K562 (cell line): ENCODE measurements around the gene ARMC9. TPM values are rescaled to one million over a fixed set of nuclear protein-coding genes. Genes with fewer than 3 reads are reported as not detected.

Experiments used
- ATAC-seq: fragments of 200-7000 bp; cut with Tn5 transposase; 3 replicates; pipeline ENCODE4 v1.9.1; 2020; ENCODE audit warnings: moderate library complexity
- BruUV-seq: library from RNA; stranded (reverse); fragments of 400-500 nt; replicated peaks from 2 replicates; lab custom pipeline; 2021; lab: Mats Ljungman, UMichigan
- CTCF ChIA-PET: fragments of 300-600 bp; formaldehyde crosslinking; extraction: SDS; loops from one replicate; lab custom pipeline; 2021; ENCODE audit warnings: low intra/inter-chr PET ratio; lab: Yijun Ruan, JAX
- POLR2A ChIA-PET: fragments of 300-600, 350-650 bp; sonication (Branson Sonifier 250); formaldehyde crosslinking; extraction: SDS; loops from one replicate; lab custom pipeline; 2021; ENCODE audit warnings: antibody characterized with exemption, inconsistent platforms; lab: Yijun Ruan, JAX
- DNase-seq, 4 experiments: peaks; one replicate each; pipeline versions ENCODE4 v3.0.0 to v3.0.0-alpha.2; 2011 to 2018; ENCODE audit warnings: low spot score in 3 of 4, mixed read lengths in 3 of 4; ENCODE audit errors: extremely low read depth in 1 of 4
- FAIRE-seq: peaks from 2 replicates; lab custom pipeline; 2011; peaks lifted over from hg19 to GRCh38; lab: Jason Lieb, UNC
- H2AFZ ChIP-seq: 2 replicates; pipeline ENCODE4 v1.6.0; 2011; ENCODE audit warnings: low read depth, low read length, control low read depth, inconsistent platforms
- H3K27ac ChIP-seq: fragments of 200-600 bp; 3 replicates; pipeline ENCODE4 v1.8.0; 2011; ENCODE audit warnings: low read depth, mild to moderate bottlenecking, control low read depth, inconsistent platforms, low read length, moderate library complexity, mixed read lengths; ENCODE audit errors: extremely low read depth
- H3K27me3 ChIP-seq, 2 experiments: fragments of 300-600 bp in 1 of 2; 2 replicates in 1 of 2; 3 replicates in 1 of 2; pipeline versions ENCODE4 v1.6.0 to v1.8.0; 2011; ENCODE audit warnings: inconsistent platforms in 2 of 2, low read length in 2 of 2, mild to moderate bottlenecking in 1 of 2, mixed read lengths in 1 of 2, moderate library complexity in 1 of 2; ENCODE audit not compliant: control insufficient read depth in 2 of 2, insufficient read depth in 2 of 2
- H3K36me3 ChIP-seq: fragments of 300-600 bp; 3 replicates; pipeline ENCODE4 v1.8.0; 2011; ENCODE audit warnings: mild to moderate bottlenecking, low read length, inconsistent platforms; ENCODE audit not compliant: control insufficient read depth, insufficient read depth
- H3K4me1 ChIP-seq, 2 experiments: fragments of 200-600 bp in 1 of 2; replicated peaks in 1 of 2; 2 replicates in 1 of 2; 3 replicates in 1 of 2; pipeline versions ENCODE4 v1.5.1 to v1.8.0; 2011; ENCODE audit warnings: inconsistent platforms in 2 of 2, low read length in 2 of 2, mild to moderate bottlenecking in 1 of 2, mixed read lengths in 1 of 2, moderate library complexity in 1 of 2; ENCODE audit not compliant: control insufficient read depth in 2 of 2, insufficient read depth in 2 of 2
- H3K4me2 ChIP-seq: 2 replicates; pipeline ENCODE4 v1.6.1; 2011; ENCODE audit warnings: low read length, control low read depth, inconsistent platforms, mixed read lengths; ENCODE audit not compliant: insufficient read depth
- H3K4me3 ChIP-seq: fragments of 200-600 bp; sonication (generic), shearing (Covaris generic); 2 replicates; pipeline ENCODE4 v1.5.1; 2016; ENCODE audit warnings: control low read depth, inconsistent platforms
- H3K79me2 ChIP-seq: fragments of 200-600 bp; 3 replicates; pipeline ENCODE4 v1.8.0; 2011; ENCODE audit warnings: low read length, inconsistent platforms; ENCODE audit not compliant: control insufficient read depth, insufficient read depth
- H3K9ac ChIP-seq, 2 experiments: 2 replicates each; pipeline versions ENCODE4 v1.6.0 to v1.6.1; 2011; ENCODE audit warnings: low read depth in 2 of 2, low read length in 2 of 2, control low read depth in 1 of 2, inconsistent platforms in 1 of 2, mild to moderate bottlenecking in 1 of 2, mixed read lengths in 1 of 2; ENCODE audit not compliant: insufficient read depth in 1 of 2
- H3K9me1 ChIP-seq: one replicate; pipeline ENCODE4 v1.6.0; 2011; ENCODE audit warnings: inconsistent platforms, mild to moderate bottlenecking, low read length, moderate library complexity; ENCODE audit not compliant: control insufficient read depth, insufficient read depth
- H3K9me3 ChIP-seq: replicated peaks from 2 replicates; pipeline ENCODE4 v1.5.1; 2011; ENCODE audit warnings: low read depth, low read length, inconsistent platforms; ENCODE audit not compliant: control insufficient read depth, insufficient read depth
- H4K20me1 ChIP-seq: replicated peaks from 2 replicates; pipeline ENCODE4 v1.6.1; 2011; ENCODE audit warnings: low read length, inconsistent platforms, mixed read lengths; ENCODE audit not compliant: control insufficient read depth, insufficient read depth
- ASH1L ChIP-seq: fragments of 450-650 bp; IDR thresholded peaks from 2 replicates; pipeline ENCODE4 v1.6.1; 2018; ENCODE audit warnings: borderline replicate concordance, mild to moderate bottlenecking, low read depth; ENCODE audit not compliant: partially characterized antibody
- ERF ChIP-seq: fragments of 450-650 bp; formaldehyde crosslinking; IDR thresholded peaks from 2 replicates; pipeline ENCODE4 v1.4.0; 2020; ENCODE audit warnings: mild to moderate bottlenecking, mixed read lengths
- FOXK1 ChIP-seq: sonication (generic); formaldehyde crosslinking; IDR thresholded peaks from 2 replicates; pipeline ENCODE4 v1.8.0; 2022; ENCODE audit warnings: missing genetic modification reagents, mild to moderate bottlenecking, borderline replicate concordance
- NFE2 ChIP-seq: IDR thresholded peaks from 2 replicates; pipeline ENCODE4 v1.6.1; 2014; ENCODE audit warnings: antibody characterized with exemption, low read depth
- NR4A1 ChIP-seq, 2 experiments: fragments of 250-450 bp in 1 of 2; fragments of 450-650 bp in 1 of 2; sonication (Bioruptor Pico) in 1 of 2; IDR thresholded peaks; 2 replicates each; pipeline versions ENCODE4 v1.4.0 to v1.6.1; 2016 to 2020; ENCODE audit warnings: mild to moderate bottlenecking in 2 of 2, missing compliant biosample characterization in 1 of 2, missing genetic modification characterization in 1 of 2, moderate library complexity in 1 of 2
- TAF15 ChIP-seq: fragments of 200-400 bp; formaldehyde crosslinking; IDR thresholded peaks from 2 replicates; pipeline ENCODE4 v1.6.1; 2017; ENCODE audit warnings: mild to moderate bottlenecking, low read depth, low read length, moderate library complexity
- ZHX1 ChIP-seq: fragments of 150-350 bp; conservative IDR thresholded peaks from 2 replicates; pipeline ENCODE4 v1.6.1; 2014; ENCODE audit warnings: low read length
- ZNF3 ChIP-seq: fragments of 250-450 bp; sonication (Bioruptor Pico); IDR thresholded peaks from 2 replicates; pipeline ENCODE4 v1.5.0; 2021; ENCODE audit warnings: mild to moderate bottlenecking, moderate library complexity
- ZNF449 ChIP-seq: fragments of 250-450 bp; sonication (Bioruptor Pico); IDR thresholded peaks from 2 replicates; pipeline ENCODE4 v1.8.0; 2022; ENCODE audit warnings: moderate library complexity, mild to moderate bottlenecking, inconsistent platforms
- ZNF507 ChIP-seq: conservative IDR thresholded peaks from 2 replicates; pipeline ENCODE4 v1.6.1; 2017; ENCODE audit warnings: missing genetic modification characterization, missing compliant biosample characterization
- WGBS: fragments of 100-300 bp; shearing (Covaris generic); methylation state at CpG from one replicate; pipeline ENCODE4 v1.1.6; 2016; ENCODE audit warnings: low coverage, mixed read lengths; ENCODE audit not compliant: insufficient coverage; ENCODE audit errors: missing lambda C conversion rate; 5-methylcytosine and 5-hydroxymethylcytosine counted together
- in situ Hi-C: fragments of 300-500 bp; cut with MboI; formaldehyde crosslinking; loops from 4 replicates; pipeline ENCODE4 v1.15.0; 2018; ENCODE audit warnings: inconsistent platforms, mixed read lengths
- intact Hi-C: fragments of 100-400 bp; cut with micrococcal nuclease; formaldehyde crosslinking; loops from 2 replicates; pipeline ENCODE4 v1.14.2; 2022
- polyA plus RNA-seq, 8 experiments: library from polyadenylated mRNA; depleted of rRNA in 4 of 8; stranded (reverse) in 5 of 8; unstranded in 3 of 8; fragments of >200 nt; fragmentation: Nextera tagmentation in 2 of 8; fragmentation: Illumina TruSeq in 1 of 8; extraction: Ambion mirVana in 2 of 8; extraction: Trizol in 1 of 8; gene quantifications; 2 replicates each; pipeline versions ENCODE4 v1.2.1 to v1.2.3, GENCODE V29; 2011 to 2014; ENCODE audit warnings: inconsistent platforms in 1 of 8, missing spikeins in 1 of 8
- total RNA-seq, 7 experiments: library from RNA; depleted of rRNA in 6 of 7; stranded (reverse); fragments of >200 nt in 6 of 7; fragmentation: Illumina TruSeq in 2 of 7; extraction: Trizol in 2 of 7; gene quantifications; 2 replicates each; pipeline versions ENCODE4 v1.2.1 to v1.2.3, GENCODE V29; 2011 to 2021; ENCODE audit warnings: low replicate concordance in 1 of 7

The ARMC9 gene
- total and polyA plus RNA-seq, 9 of the 15 experiments (the other 6 are each of a cell fraction or from before 2014, with no cell fraction given) = 0.36 to 2.3 (median 1.1) TPM

- no peak for TF ChIP-seq ZHX1
These were observed 108.5 kb downstream of the ARMC9 start (continued) for GRCh38 chr2:231306791-231307393.

GRCh38 chr2:231308219-231308618, 109.8 kb downstream of the ARMC9 start:
- H3K27me3 ChIP-seq = peaks cover 9 to 27% of the 10 kb centered on the region in 2 experiments; a peak in 3 of 5 replicates
- ATAC-seq (no peak), DNase-seq (no peak), FAIRE-seq (no peak)
- H3K4me3 ChIP-seq = no peak overlapping the region
- H4K20me1 ChIP-seq = no peaks in the 10 kb centered on the region
- no peak overlapping the region for H2AFZ ChIP-seq
- H3K4me1 ChIP-seq = no peaks in the 10 kb centered on the region
- ChIA-PET POLR2A (interaction anchor here (0.6 kb wide), 1 partner anchor 24 kb away, joined by 4 read pairs; no protein-coding TSS in a partner anchor), CTCF (no interaction called here)
- no TSS peak for BruUV-seq
- no peak for TF ChIP-seq TAF15
- TF ChIP-seq ZNF507 = no peak
- TF ChIP-seq ERF (CRISPR knock-in tag) = no peak
- no peak for TF ChIP-seq ASH1L
- TF ChIP-seq ZNF449 (CRISPR knock-in tag) = no peak
- TF ChIP-seq FOXK1 (CRISPR knock-in tag) = no peak
- TF ChIP-seq NFE2 = no peak
- no peak for TF ChIP-seq ZNF3 (CRISPR knock-in tag)
- TF ChIP-seq NR4A1 (CRISPR knock-in tag; IDR thresholded peaks at IDR 0.05) = no peak
- no peak for TF ChIP-seq NR4A1 (tag; IDR thresholded peaks at IDR 0.05)
- H3K36me3 ChIP-seq = no peaks in the 10 kb centered on the region
- WGBS = 27% methylated on average over 6 of the region's 6 CpGs
- H3K9ac ChIP-seq = no peak overlapping the region
- no peak overlapping the region for H3K27ac ChIP-seq
- no peak overlapping the region for H3K4me2 ChIP-seq
- no peaks in the 10 kb centered on the region for H3K79me2 ChIP-seq
- H3K9me3 ChIP-seq = no peaks in the 10 kb centered on the region
- intact Hi-C loops (no loop called here), in situ Hi-C loops (no loop called here)
- H3K9me1 ChIP-seq = no peaks in the 10 kb centered on the region
